H1 (cell line): ENCODE measurements around the gene ARL10. TPM values are rescaled to one million over a fixed set of nuclear protein-coding genes. Genes with fewer than 3 reads are reported as not detected.

Experiments used
- CTCF ChIA-PET: fragments of 300-600 bp; sonication (Branson Sonifier 250); formaldehyde crosslinking; loops from one replicate; lab custom pipeline; 2021; ENCODE audit not compliant: partially characterized antibody; lab: Charles Lee
- POLR2A ChIA-PET: fragments of 300-600 bp; sonication (Branson Sonifier 250); formaldehyde crosslinking; loops from one replicate; lab custom pipeline; 2021; ENCODE audit warnings: inconsistent platforms; ENCODE audit not compliant: partially characterized antibody; lab: Charles Lee
- DNase-seq, 2 experiments: peaks; one replicate each; pipeline versions ENCODE4 v3.0.0 to v3.0.0-alpha.2; 2010 to 2022; ENCODE audit warnings: low spot score in 2 of 2, low read depth in 1 of 2, mixed read lengths in 1 of 2
- FAIRE-seq: peaks from 2 replicates; lab custom pipeline; 2011; peaks lifted over from hg19 to GRCh38; lab: Jason Lieb, UNC
- H2AFZ ChIP-seq: 2 replicates; pipeline ENCODE4 v1.8.1; 2012; ENCODE audit warnings: low read length, inconsistent platforms
- H2AK5ac ChIP-seq: 2 replicates; pipeline ENCODE4 v1.6.1; 2013; ENCODE audit warnings: low read depth, low read length
- H2BK120ac ChIP-seq: replicated peaks from 2 replicates; pipeline ENCODE3; 2013; ENCODE audit warnings: low read depth, low read length, inconsistent platforms
- H2BK12ac ChIP-seq: 2 replicates; pipeline ENCODE4 v1.6.1; 2013; ENCODE audit warnings: low read depth, low read length
- H2BK15ac ChIP-seq: 2 replicates; pipeline ENCODE4 v1.6.1; 2013; ENCODE audit warnings: low read length
- H2BK20ac ChIP-seq: 2 replicates; pipeline ENCODE4 v1.6.1; 2013; ENCODE audit warnings: low read length
- H2BK5ac ChIP-seq: 2 replicates; pipeline ENCODE4 v1.6.1; 2013; ENCODE audit warnings: low read depth, low read length
- H3K14ac ChIP-seq: 2 replicates; pipeline ENCODE4 v1.6.1; 2013; ENCODE audit warnings: inconsistent platforms; ENCODE audit not compliant: insufficient read length
- H3K18ac ChIP-seq: 2 replicates; pipeline ENCODE4 v1.6.1; 2013; ENCODE audit warnings: low read length; ENCODE audit errors: extremely low read depth
- H3K23ac ChIP-seq: 2 replicates; pipeline ENCODE4 v1.6.1; 2013; ENCODE audit warnings: inconsistent platforms; ENCODE audit not compliant: insufficient read length
- H3K23me2 ChIP-seq: 2 replicates; pipeline ENCODE4 v1.6.1; 2013; ENCODE audit warnings: low read depth, low read length
- H3K27ac ChIP-seq: 2 replicates; pipeline ENCODE4 v1.6.1; 2011; ENCODE audit warnings: low read depth, low read length, inconsistent platforms
- H3K27me3 ChIP-seq, 4 experiments: replicated peaks in 1 of 4; 1 replicate in 1 of 4; 2 replicates in 3 of 4; pipeline versions ENCODE4 v1.6.1 to v1.8.1; 2011 to 2013; ENCODE audit warnings: low read length in 3 of 4, mild to moderate bottlenecking in 3 of 4, inconsistent platforms in 2 of 4, mixed read lengths in 2 of 4, moderate library complexity in 1 of 4; ENCODE audit not compliant: control insufficient read depth in 3 of 4, insufficient read depth in 3 of 4; ENCODE audit errors: extremely low read depth in 1 of 4
- H3K36me3 ChIP-seq, 4 experiments: 2 replicates each; pipeline versions ENCODE4 v1.6.1 to v1.8.1; 2011 to 2013; ENCODE audit warnings: mild to moderate bottlenecking in 4 of 4, low read length in 3 of 4, moderate library complexity in 2 of 4, control low read depth in 1 of 4, inconsistent platforms in 1 of 4; ENCODE audit not compliant: insufficient read depth in 4 of 4, control insufficient read depth in 2 of 4
- H3K4ac ChIP-seq: replicated peaks from 2 replicates; pipeline ENCODE3; 2013; ENCODE audit warnings: low read length, low read depth, mixed read lengths, inconsistent platforms; ENCODE audit not compliant: insufficient read length
- H3K4me1 ChIP-seq, 4 experiments: replicated peaks in 1 of 4; 1 replicate in 1 of 4; 2 replicates in 3 of 4; pipeline versions ENCODE4 v1.6.1 to v1.8.1; 2011 to 2013; ENCODE audit warnings: low read length in 3 of 4, inconsistent platforms in 2 of 4, mixed read lengths in 1 of 4; ENCODE audit not compliant: insufficient read depth in 4 of 4, control insufficient read depth in 3 of 4
- H3K4me2 ChIP-seq, 2 experiments: 2 replicates each; pipeline versions ENCODE4 v1.6.1 to v1.8.1; 2011 to 2013; ENCODE audit warnings: low read depth in 2 of 2, low read length in 2 of 2, control low read depth in 1 of 2, inconsistent platforms in 1 of 2, mild to moderate bottlenecking in 1 of 2; ENCODE audit not compliant: insufficient read depth in 1 of 2
- H3K4me3 ChIP-seq, 4 experiments: fragments of 200-600, 300-600 bp in 1 of 4; sonication (generic), shearing (Covaris generic), sonication (Bioruptor Twin) in 1 of 4; 2 replicates each; pipeline versions ENCODE4 v1.5.1 to v1.8.1; 2011 to 2016; ENCODE audit warnings: low read length in 4 of 4, low read depth in 3 of 4, control low read depth in 2 of 4, inconsistent platforms in 2 of 4, mild to moderate bottlenecking in 2 of 4, mixed read lengths in 1 of 4, moderate library complexity in 1 of 4; ENCODE audit not compliant: insufficient read depth in 2 of 4; ENCODE audit errors: extremely low read depth in 1 of 4
- H3K56ac ChIP-seq: replicated peaks from 2 replicates; pipeline ENCODE3; 2013; ENCODE audit warnings: low read depth, mild to moderate bottlenecking, mixed read lengths, low read length, inconsistent platforms; ENCODE audit not compliant: insufficient read length
- H3K79me1 ChIP-seq: 2 replicates; pipeline ENCODE4 v1.6.1; 2013; ENCODE audit warnings: low read depth, low read length, control low read depth
- H3K79me2 ChIP-seq, 2 experiments: 2 replicates each; pipeline versions ENCODE4 v1.6.1 to v1.8.1; 2012 to 2013; ENCODE audit warnings: low read length in 2 of 2, mild to moderate bottlenecking in 2 of 2, inconsistent platforms in 1 of 2; ENCODE audit not compliant: insufficient read depth in 2 of 2, control insufficient read depth in 1 of 2
- H3K9ac ChIP-seq, 4 experiments: replicated peaks in 1 of 4; 1 replicate in 1 of 4; 2 replicates in 3 of 4; pipeline versions ENCODE4 v1.6.1 to v1.8.1; 2011 to 2013; ENCODE audit warnings: low read depth in 3 of 4, low read length in 3 of 4, control low read depth in 2 of 4, mild to moderate bottlenecking in 2 of 4, moderate library complexity in 2 of 4, inconsistent platforms in 1 of 4; ENCODE audit errors: extremely low read depth in 1 of 4
- H3K9me3 ChIP-seq, 2 experiments: 2 replicates each; pipeline versions ENCODE4 v1.6.1 to v1.8.1; 2012 to 2013; ENCODE audit warnings: mild to moderate bottlenecking in 2 of 2, moderate library complexity in 2 of 2, control low read depth in 1 of 2, inconsistent platforms in 1 of 2, low read depth in 1 of 2, low read length in 1 of 2, mixed read lengths in 1 of 2; ENCODE audit not compliant: insufficient read depth in 2 of 2
- H4K20me1 ChIP-seq, 2 experiments: replicated peaks in 1 of 2; 2 replicates each; pipeline versions ENCODE3 to v1.8.1; 2011 to 2013; ENCODE audit warnings: inconsistent platforms in 2 of 2, low read length in 2 of 2, mild to moderate bottlenecking in 1 of 2; ENCODE audit not compliant: insufficient read depth in 2 of 2, control insufficient read depth in 1 of 2
- H4K5ac ChIP-seq: 2 replicates; pipeline ENCODE4 v1.6.1; 2013; ENCODE audit warnings: low read length, low read depth, mixed read lengths, inconsistent platforms; ENCODE audit not compliant: insufficient read length
- H4K8ac ChIP-seq: 2 replicates; pipeline ENCODE4 v1.8.0; 2013; ENCODE audit warnings: mild to moderate bottlenecking, moderate library complexity, low read length, inconsistent platforms; ENCODE audit not compliant: insufficient read depth; ENCODE audit errors: extremely low read depth
- H4K91ac ChIP-seq: replicated peaks from 2 replicates; pipeline ENCODE3; 2013; ENCODE audit warnings: low read length, mixed read lengths, inconsistent platforms; ENCODE audit not compliant: insufficient read length
- HDAC6 ChIP-seq: IDR thresholded peaks from one replicate; pipeline ENCODE4 v1.7.1; 2012; ENCODE audit warnings: low read depth, mild to moderate bottlenecking, inconsistent platforms, low read length, moderate library complexity
- WGBS, 2 experiments: shearing (Covaris generic) in 1 of 2; methylation state at CpG; one replicate each; pipeline versions ENCODE4 v1.1.6 to v1.1.7; 2013 to 2015; ENCODE audit warnings: low lambda C conversion rate in 2 of 2, mixed read lengths in 2 of 2, inconsistent platforms in 1 of 2, low coverage in 1 of 2, missing lambda C conversion rate in 1 of 2; ENCODE audit not compliant: insufficient replicate concordance in 2 of 2, insufficient coverage in 1 of 2, insufficient read length in 1 of 2; ENCODE audit errors: extremely low coverage in 1 of 2, missing lambda C conversion rate in 1 of 2; 5-methylcytosine and 5-hydroxymethylcytosine counted together
- polyA plus RNA-seq, 7 experiments: library from polyadenylated mRNA; depleted of rRNA in 3 of 7; stranded (reverse) in 5 of 7; unstranded in 2 of 7; fragments of >200 nt in 5 of 7; fragments of 200-250 nt in 2 of 7; gene quantifications; 1 replicate in 5 of 7; 2 replicates in 1 of 7; 4 replicates in 1 of 7; pipeline versions ENCODE4 v1.2.1 to v1.2.3, GENCODE V29; 2011 to 2013; ENCODE audit warnings: missing spikeins in 2 of 7, mixed read lengths in 2 of 7
- total RNA-seq: library from RNA; stranded (reverse); fragmentation: NEBNext Ultra II Directional; extraction: Animal tissue kit (Norgen Biotek cat#: 25700); gene quantifications from 2 replicates; pipeline ENCODE4 v1.2.1, GENCODE V29; 2021

Gene ARL10
- total and polyA plus RNA-seq, 2 of the 8 experiments (the other 6 are each of a cell fraction or from before 2014, with no cell fraction given) = 3.1 to 7.4 TPM

- WGBS, 2 experiments = 86% methylated on average over 4 of the region's 4 CpGs; no CpG with 5 or more reads in 1 of the 2 experiments
- DNase-seq (no peak), FAIRE-seq (no peak)
- Histone ChIP-seq H2BK15ac (no peak overlapping the region), H2BK20ac (no peak overlapping the region), H3K27ac (no peak overlapping the region), H2AFZ (no peak overlapping the region), H3K27me3 (no peaks in the 10 kb centered on the region), H3K79me1 (peaks cover 4% of the 10 kb centered on the region; the same call in 1 of the 2 replicates), H2BK5ac (no peak overlapping the region), H3K14ac (no peak overlapping the region), H4K5ac (no peak overlapping the region), H3K9me3 (no peaks in the 10 kb centered on the region), H3K18ac (no peak overlapping the region), H4K20me1 (peaks cover 0 to 1% of the 10 kb centered on the region in 2 experiments), H3K23me2 (peaks cover 9% of the 10 kb centered on the region; the same call in 1 of the 2 replicates), H3K4me3 (no peak overlapping the region), H3K4me1 (peaks cover 0 to 4% (median 1%) of the 10 kb centered on the region in 4 experiments; a peak in 2 of 7 replicates), H2BK12ac (no peak overlapping the region), H2AK5ac (no peak overlapping the region), H3K36me3 (no peaks in the 10 kb centered on the region; a peak in 1 of 8 replicates), H3K56ac (no peak overlapping the region), H3K4ac (no peak overlapping the region), H3K4me2 (no peak overlapping the region), H2BK120ac (no peak overlapping the region), H3K79me2 (peaks cover 0 to 13% of the 10 kb centered on the region in 2 experiments; a peak in 3 of 4 replicates), H3K23ac (no peak overlapping the region), H4K8ac (no peak overlapping the region), H3K9ac (no peak overlapping the region), H4K91ac (no peak overlapping the region)
- ChIA-PET CTCF (interaction anchor here (0.6 to 7.9 kb wide), 6 partner anchors 8 to 181 kb away, joined by 3 to 83 read pairs (median 4); partner anchors contain the start of gene FAF2), POLR2A (interaction anchor here (1.2 to 10.2 kb wide), 5 partner anchors 14 to 146 kb away, joined by 3 to 57 read pairs (median 7); partner anchors contain the start of genes FAF2 and KIAA1191)
- TF ChIP-seq HDAC6 = no peak
Measured at GRCh38 chr5:176391999-176392398, 26.7 kb downstream of the ARL10 start.
